Stimulated activated naive CD8-positive, alpha-beta T cell treated with anti-CD3 and anti-CD28 coated beads, Interleukin-15, amount 100 ng/mL, for 72 hours (primary cell): ENCODE results near the gene TRMT2A.

Source experiments
- ATAC-seq: fragments of 150-1000 bp; cut with Tn5 transposase; 2 replicates; pipeline ENCODE4 v1.10.0; 2021; ENCODE audit warnings: mild to moderate bottlenecking, moderate library complexity
- DNase-seq, 2 donors: peaks; one replicate each; pipeline ENCODE4 v3.0.0; 2021 to 2022
- H3K27ac Mint-ChIP-seq, 2 donors: one replicate each; pipeline ENCODE4 v1.8.0; 2022; ENCODE audit warnings: mild to moderate bottlenecking in 2 of 2, mixed read lengths in 2 of 2, moderate library complexity in 2 of 2
- H3K27me3 Mint-ChIP-seq: one replicate; pipeline ENCODE4 v1.8.0; 2022; ENCODE audit warnings: mixed read lengths
- H3K4me1 Mint-ChIP-seq: one replicate; pipeline ENCODE4 v1.8.0; 2022; ENCODE audit warnings: mild to moderate bottlenecking, mixed read lengths
- H3K4me3 Mint-ChIP-seq, 2 donors: one replicate each; pipeline ENCODE4 v1.8.0; 2022; ENCODE audit warnings: mild to moderate bottlenecking in 2 of 2, mixed read lengths in 2 of 2, moderate library complexity in 1 of 2
- H3K9me3 Mint-ChIP-seq, 2 donors: one replicate each; pipeline ENCODE4 v1.8.0; 2022; ENCODE audit warnings: mixed read lengths in 2 of 2

TRMT2A gene

DNA sequence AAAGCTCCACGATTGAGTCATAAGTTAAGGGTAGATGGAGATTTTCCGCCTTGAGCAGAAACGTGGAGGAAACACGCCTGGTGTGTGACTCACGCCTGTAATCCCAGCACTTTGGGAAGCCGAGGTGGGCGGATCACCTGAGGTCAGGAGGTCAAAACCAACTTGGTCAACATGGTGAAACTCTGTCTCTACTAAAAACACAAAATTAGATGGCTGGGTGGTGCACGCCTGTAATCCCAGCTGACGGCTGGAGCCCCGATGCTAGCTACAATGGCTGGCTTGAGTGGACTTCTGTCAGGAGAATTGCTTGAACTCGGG lies 54.3 kb downstream of the TRMT2A start:
- Mint-ChIP-seq H3K27me3 (no peaks in the 10 kb centered on the region), H3K9me3 (no peaks in the 10 kb centered on the region), H3K4me1 (peaks cover 26% of the 10 kb centered on the region), H3K4me3 (no peak overlapping the region), H3K27ac (peak overlapping the region in 1 of 2 donors; percentile 87)
- DNase-seq (no peak), ATAC-seq (no peak)

- Mint-ChIP-seq H3K27me3 (no peaks in the 10 kb centered on the region), H3K27ac (peak overlapping the region in 1 of 2 donors; percentile 93), H3K9me3 (no peaks in the 10 kb centered on the region), H3K4me3 (no peak overlapping the region), H3K4me1 (peaks cover 26% of the 10 kb centered on the region)
- DNase-seq (no peak), ATAC-seq (peak; percentile 22)
Observed at GRCh38 chr22:20062043-20062765, 54.8 kb downstream of the TRMT2A start.
